Stimulated activated naive CD4-positive, alpha-beta T cell (primary cell): ENCODE measurements around the gene IQGAP1.

ENCODE experiments used
- DNase-seq, 6 experiments: peaks; one replicate each; lab custom pipeline; 2025; lab: John Stamatoyannopoulos, UW

Gene IQGAP1

GRCh38 chr15:90442423-90442822 is 54.4 kb downstream of the IQGAP1 start:
- no peak for DNase-seq

DNA sequence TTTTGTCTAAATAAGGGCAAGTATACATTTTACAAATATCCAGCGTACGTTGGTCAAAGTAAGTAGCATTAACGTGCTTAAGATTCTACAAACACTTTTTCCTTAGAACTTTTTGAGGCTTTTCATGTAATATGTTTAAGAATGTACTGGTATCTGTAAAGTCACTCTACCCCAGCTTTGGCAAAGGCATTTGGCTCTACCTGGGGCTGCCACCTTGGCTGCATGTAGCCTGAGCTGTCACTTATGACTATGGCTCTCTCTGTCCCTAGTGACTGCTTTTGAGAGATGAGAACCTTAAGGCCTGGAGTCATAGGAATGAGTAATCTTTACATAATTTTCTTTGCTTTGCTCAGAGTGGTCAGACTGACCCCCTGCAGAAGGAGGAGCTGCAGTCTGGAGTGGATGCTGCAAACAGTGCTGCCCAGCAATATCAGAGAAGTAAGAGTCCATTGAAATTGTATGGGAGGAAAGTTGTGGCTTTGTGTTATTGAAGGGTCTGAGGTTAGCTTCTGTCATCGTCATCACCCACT is 61.2 kb downstream of the IQGAP1 start:
- DNase-seq, result no peak

DNA sequence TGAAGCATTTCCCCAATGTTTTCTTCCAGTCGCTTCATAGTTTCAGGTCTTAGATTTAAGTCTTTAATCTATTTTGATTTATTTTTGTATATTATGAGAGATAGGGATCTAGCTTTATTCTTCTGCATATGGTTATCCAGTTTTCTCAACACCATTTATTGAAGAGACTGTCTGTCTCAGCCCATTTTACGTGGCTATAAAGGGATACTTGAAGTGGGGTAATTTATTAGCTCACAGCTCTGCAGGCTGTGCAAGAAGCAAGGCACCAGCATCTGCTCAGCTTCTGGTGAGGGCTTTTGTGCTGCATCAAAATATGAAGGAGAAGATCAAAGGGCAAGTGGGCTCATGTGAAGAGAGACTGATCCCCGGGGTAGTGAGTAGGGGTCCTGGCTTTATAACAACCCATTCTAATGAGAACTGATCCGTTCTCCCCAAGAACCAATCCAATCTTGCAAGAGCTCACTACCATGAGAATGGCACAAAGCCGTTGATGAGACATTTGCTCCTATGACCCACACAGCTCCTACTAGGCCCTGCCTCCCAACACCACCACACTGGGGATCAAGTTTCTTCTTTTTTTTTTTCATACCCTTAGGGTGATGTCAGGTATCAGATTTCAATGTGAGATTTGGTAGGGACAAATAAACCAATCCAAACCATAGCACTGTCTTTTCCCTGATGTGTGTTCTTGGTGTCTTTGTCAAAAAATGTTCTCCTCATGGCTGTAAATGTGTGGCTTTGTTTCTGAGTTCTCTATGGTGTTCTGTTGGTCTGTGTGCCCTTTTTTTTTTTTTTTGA is 63.2 kb downstream of the IQGAP1 start:
- DNase-seq, result no peak

DNA sequence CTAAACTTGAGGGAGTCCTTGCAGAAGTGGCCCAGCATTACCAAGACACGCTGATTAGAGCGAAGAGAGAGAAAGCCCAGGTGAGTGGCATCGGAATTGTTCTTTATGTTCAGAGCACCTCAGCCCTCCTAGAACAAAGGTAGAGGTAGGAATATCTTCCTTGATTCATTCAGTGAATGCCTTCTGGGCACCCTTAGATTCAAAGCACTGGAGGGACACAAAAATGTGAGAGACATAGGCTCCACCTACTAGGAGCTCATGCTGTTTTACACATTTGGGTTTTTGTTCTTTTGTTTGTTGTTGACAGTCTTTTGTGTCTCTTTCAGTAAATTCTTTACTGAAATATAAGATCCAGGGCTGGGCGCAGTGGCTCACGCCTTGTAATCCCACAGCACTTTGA is 68.2 kb downstream of the IQGAP1 start:
- DNase-seq, result no peak

GRCh38 chr15:90458061-90458460 is 70.0 kb downstream of the IQGAP1 start:
- DNase-seq, result no peak

- no peak for DNase-seq
Measured at GRCh38 chr15:90459368-90459767, 71.3 kb downstream of the IQGAP1 start.

DNA sequence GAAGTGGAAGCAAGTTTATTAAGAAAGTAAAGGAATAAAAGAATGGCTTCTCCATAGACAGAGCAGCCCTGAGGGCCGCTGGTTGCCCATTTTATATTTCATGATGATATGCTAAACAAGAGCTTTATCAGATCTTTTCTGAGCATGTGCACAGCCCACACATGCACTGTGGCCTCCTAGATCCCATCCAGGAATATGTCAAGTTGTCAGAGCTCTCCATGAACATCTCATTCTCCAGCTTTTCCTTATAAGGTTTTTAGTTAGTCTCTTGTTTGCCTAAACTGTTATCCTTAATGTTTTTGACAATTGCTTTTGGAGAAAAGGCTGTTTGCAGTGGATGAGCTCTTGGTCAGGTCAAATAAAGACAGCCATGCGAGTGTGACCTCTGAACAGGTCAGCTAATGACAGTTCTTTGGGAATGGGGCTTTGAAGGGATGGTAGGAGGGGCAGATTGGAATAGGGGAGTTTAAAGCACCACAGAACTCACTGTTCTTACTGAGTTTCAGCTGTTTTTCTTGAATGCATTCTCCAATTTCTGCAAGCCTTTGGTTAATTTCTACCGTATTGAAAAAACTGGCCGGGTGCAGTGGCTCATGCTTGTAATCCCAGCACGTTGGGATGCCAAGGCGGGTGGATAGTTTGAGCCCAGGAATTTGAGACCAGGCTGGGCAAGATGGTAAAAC is 72.2 kb downstream of the IQGAP1 start:
- DNase-seq, result no peak

DNA sequence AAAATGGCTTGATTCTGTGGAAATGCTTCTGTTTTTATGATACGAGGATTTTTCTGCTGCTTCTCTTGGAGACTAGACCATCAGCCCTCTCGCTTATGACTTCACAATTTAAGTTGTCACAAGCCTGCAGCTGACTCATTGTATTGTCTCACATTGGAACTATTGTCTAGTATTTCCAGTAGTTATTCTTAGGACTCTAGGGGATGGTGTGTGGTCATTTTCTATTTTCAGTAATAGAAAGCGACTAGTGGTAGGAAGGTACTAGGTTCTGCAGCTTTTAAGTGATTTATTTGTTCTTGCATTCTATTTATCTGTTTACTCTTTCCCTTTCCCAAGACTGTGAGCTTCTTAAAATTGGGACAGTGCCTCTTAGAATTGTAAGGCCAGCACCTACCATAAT is 75.3 kb downstream of the IQGAP1 start:
- no peak for DNase-seq

DNA sequence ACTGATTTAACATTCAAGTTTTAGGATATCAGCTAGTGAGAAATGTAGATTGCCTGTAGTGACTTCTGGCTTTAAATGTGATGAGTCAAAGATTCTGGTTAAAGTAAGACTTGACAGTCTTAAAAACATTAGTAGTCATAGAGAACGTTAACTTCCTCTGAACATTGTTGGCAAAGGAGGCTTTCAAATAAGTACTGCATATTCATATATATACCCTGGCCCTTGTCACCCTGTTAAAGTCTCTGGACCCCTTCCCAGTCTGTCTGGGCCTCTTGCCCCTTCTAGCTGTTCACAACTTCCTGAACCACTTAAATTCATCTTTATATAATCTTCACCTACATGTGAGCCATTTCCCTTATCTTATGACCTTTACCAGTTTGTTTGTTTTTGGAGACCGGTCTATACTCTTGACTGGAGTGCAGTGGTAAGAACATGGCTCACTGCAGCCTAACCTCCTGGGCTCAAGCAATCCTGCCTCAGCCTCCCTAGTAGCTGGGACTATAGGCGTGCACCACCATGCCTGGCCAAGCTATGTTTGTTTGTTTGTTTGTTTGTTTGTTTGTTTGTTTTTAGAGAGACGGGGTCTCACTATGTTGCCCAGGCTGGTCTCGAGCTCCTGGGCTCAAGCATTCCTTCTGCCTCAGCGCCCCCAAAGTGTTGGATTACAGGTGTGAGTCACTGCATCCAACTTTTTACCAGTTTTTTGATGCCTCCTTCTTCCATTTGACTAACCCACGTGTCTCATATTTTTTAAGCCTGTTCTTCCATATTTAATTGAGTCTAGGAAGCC is 77.3 kb downstream of the IQGAP1 start:
- no peak for DNase-seq

DNA sequence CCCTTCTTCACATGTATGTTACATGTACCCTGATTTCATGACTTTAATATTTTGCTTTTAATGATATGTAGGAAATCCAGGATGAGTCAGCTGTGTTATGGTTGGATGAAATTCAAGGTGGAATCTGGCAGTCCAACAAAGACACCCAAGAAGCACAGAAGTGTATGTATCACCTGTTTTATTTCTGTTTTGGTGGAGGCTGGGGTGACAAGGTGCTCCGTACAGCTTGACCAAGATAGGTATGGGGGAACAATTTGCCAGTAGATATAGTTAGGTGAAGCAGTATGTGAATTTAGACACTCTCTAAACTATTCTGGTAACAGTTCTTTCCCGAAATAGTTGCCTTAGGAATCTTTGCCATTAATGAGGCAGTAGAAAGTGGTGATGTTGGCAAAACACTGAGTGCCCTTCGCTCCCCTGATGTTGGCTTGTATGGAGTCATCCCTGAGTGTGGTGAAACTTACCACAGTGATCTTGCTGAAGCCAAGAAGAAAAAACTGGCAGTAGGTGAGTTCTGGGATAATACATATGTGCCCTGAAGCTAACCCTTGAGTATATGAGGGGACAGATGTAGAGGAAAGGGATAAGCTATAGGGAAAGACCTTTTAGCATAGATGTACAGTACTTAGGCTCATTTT is 78.0 kb downstream of the IQGAP1 start:
- DNase-seq, result no peak

GRCh38 chr15:90469723-90470122 is 81.7 kb downstream of the IQGAP1 start:
- DNase-seq, result no peak

- DNase-seq, result no peak
Measured at GRCh38 chr15:90470453-90470852, 82.4 kb downstream of the IQGAP1 start.

- DNase-seq, result no peak
Measured at GRCh38 chr15:90471126-90471525, 83.1 kb downstream of the IQGAP1 start.

GRCh38 chr15:90471769-90472168 is 83.7 kb downstream of the IQGAP1 start:
- no peak for DNase-seq

DNA sequence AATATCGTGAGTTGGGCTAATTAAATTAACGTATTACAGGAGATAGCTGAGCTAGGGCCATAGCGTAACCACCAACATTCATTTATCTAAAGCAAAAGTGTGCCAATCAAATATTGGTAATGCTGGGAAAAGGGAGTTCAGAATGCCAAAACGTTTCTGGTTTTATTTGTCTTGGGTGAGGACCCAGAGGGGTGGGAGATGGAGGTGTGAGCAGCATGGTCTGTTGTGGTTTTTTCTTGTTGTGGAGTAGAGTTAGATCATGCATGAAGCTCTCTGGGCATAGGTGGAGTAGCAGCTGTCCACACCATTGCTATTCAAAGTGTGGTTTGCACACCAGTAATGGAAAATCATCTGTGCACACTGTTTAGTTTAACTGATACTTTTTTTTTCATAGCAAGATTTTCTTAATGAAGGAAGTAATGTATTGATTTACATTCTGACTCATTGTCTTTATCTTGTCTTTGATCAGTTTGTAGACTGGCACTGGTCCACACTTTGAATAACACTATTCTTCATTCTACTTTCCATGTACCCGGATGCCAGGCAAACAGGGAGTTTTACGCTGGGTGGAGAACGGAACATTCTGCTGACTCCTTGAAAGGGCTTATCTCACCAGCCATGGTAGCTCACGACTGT is 90.9 kb downstream of the IQGAP1 start:
- DNase-seq, result no peak

GRCh38 chr15:90479656-90480055 is 91.6 kb downstream of the IQGAP1 start:
- no peak for DNase-seq

DNA sequence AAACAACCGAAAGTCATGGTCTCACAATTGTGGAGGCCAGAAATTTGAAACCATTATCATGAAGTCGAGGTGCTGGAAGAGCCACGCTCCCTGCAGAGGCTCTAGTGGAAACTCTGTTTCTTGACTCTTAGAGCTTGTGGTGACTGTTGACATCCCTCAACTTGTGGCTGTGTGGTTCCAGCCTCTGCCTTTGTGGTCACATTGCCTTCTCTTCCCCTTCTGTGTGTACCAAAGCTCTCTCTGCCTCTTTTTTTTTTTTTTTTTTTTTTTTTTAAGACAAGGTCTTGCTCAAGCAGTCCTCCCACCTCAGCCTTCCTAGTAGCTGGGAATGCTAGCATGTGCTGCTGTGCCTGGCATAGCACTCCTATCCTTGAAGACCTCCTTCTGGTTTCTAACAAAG is 93.0 kb downstream of the IQGAP1 start:
- peak in 2 of 6 experiments; percentile 4 to 20 for DNase-seq

DNA sequence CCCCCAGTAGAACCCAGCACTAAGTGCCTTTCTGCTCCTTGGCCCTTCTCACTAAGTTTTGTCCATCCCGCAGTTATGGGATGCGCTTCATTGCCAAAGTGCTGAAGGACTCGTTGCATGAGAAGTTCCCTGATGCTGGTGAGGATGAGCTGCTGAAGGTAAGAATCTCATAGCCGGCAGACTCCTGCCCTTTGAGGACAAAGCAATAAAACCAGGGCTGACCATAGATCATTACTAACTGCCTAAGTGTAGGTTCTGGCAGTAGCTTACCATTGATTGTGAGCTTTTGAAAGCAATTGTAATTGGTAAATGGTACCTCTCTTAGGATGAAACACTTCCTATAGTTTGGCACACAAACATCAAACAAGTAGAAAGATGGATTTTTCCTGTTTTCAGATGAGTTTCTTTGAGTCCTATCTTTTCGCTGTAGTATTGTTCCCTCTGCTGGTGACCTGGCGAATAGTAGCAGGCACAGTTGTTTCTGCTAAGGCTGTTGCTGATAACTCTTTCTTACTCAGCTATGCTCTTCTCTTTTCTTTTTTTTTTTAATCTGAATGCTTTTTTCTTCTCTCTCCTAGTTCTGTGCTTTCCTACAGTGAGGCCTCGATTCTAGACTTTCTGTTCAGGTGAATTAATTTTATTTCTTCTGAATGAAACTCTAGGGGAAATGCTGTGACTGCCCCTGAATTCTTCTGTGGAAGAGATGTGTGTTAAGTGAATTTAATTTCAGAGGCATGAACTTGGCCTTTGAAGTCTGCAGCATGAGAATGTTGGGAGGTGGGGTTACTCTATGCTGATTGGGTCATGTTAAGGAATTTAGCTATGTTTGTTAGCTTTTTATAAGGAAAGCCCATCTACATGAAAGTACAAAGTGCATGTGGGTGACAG is 94.3 kb downstream of the IQGAP1 start:
- peak; percentile 2 to 49 (median 34) for DNase-seq

GRCh38 chr15:90483012-90483307 is 94.9 kb downstream of the IQGAP1 start:
- no peak for DNase-seq

- no peak for DNase-seq
Measured at GRCh38 chr15:90483637-90484036, 95.6 kb downstream of the IQGAP1 start.

DNA sequence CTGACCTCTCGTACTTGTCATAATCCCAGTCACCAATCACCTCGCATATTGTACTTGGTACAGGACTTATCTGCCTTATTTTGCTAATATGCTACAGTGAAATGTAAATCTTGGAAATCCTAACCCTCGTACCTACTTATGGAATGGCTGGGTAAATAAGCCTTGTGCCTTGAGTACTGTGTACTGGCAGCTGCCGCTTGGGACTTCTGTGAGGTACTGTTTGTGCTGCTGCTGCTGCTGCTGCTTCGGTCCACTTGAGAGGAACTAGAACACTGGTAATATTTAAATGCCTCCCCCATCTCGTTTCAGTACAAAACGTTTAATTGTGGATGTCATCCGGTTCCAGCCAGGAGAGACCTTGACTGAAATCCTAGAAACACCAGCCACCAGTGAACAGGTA is 99.1 kb downstream of the IQGAP1 start:
- DNase-seq, result no peak
